Stomach (tissue), 9 donors: ENCODE results near the gene RSU1. TPM values are rescaled to one million over a fixed set of nuclear protein-coding genes. Genes with fewer than 3 reads are reported as not detected.
"Not testable (repeated sequence)": the region's sequence is repeated elsewhere in the genome, so short reads cannot be mapped to it uniquely, and the experiment has no call there.

ENCODE experiments used
- DNase-seq, 2 donors: peaks; one replicate each; pipeline versions ENCODE4 v3.0.0 to v3.0.0-alpha.2; 2013 to 2019
- H3K27ac ChIP-seq, 5 donors: fragments of 200-600 bp in 4 of 5; sonication (generic) in 4 of 5; one replicate each; pipeline ENCODE4 v1.5.1; 2013 to 2019; ENCODE audit warnings: mild to moderate bottlenecking in 1 of 5, moderate library complexity in 1 of 5
- H3K27me3 ChIP-seq, 3 donors: fragments of 200-600 bp; sonication (generic); one replicate each; pipeline ENCODE4 v1.5.1; 2017 to 2019; ENCODE audit warnings: mixed run types in 1 of 3
- H3K36me3 ChIP-seq, 4 donors: fragments of 200-600 bp; sonication (generic); 1 replicate in 3 of 4; 2 replicates in 1 of 4; pipeline ENCODE4 v1.5.1; 2016 to 2019
- H3K4me1 ChIP-seq, 4 donors: fragments of 200-600 bp; sonication (generic); one replicate each; pipeline ENCODE4 v1.5.1; 2016 to 2019
- H3K4me3 ChIP-seq, 4 donors: fragments of 200-600 bp; sonication (generic) in 3 of 4; one replicate each; pipeline ENCODE4 v1.5.1; 2016 to 2019; ENCODE audit warnings: mild to moderate bottlenecking in 1 of 4
- H3K9me3 ChIP-seq, 4 donors: fragments of 200-600 bp; sonication (generic); one replicate each; pipeline ENCODE4 v1.5.1; 2016 to 2019
- CTCF ChIP-seq, 7 experiments: fragments of 450-650 bp in 4 of 7; fragments of 200-600 bp in 3 of 7; sonication (generic) in 3 of 7; IDR thresholded peaks; one replicate each; pipeline ENCODE4 v1.5.1; 2016 to 2019; ENCODE audit warnings: antibody characterized with exemption in 7 of 7, control low read depth in 2 of 7, mild to moderate bottlenecking in 1 of 7
- EP300 ChIP-seq: sonication (generic); formaldehyde crosslinking; IDR thresholded peaks from one replicate; pipeline ENCODE4 v1.6.1; 2017; ENCODE audit warnings: antibody characterized with exemption
- POLR2A ChIP-seq, 4 donors: fragments of 450-650 bp; IDR thresholded peaks; one replicate each; pipeline ENCODE4 v1.6.1; 2016; ENCODE audit warnings: antibody characterized with exemption in 4 of 4, control low read depth in 2 of 4, mild to moderate bottlenecking in 1 of 4, moderate library complexity in 1 of 4
- POLR2AphosphoS5 ChIP-seq, 3 donors: sonication (generic); formaldehyde crosslinking; IDR thresholded peaks; one replicate each; pipeline ENCODE4 v1.6.1; 2016; ENCODE audit warnings: antibody characterized with exemption in 3 of 3
- WGBS, 5 donors: extraction: QIAGEN DNeasy Blood & Tissue Kit in 3 of 5; methylation state at CpG; one replicate each; pipeline versions ENCODE4 v1.1.5 to v1.1.7; 2013 to 2018; 5-methylcytosine and 5-hydroxymethylcytosine counted together
- intact Hi-C: fragments of 100-400 bp; cut with DNase I; formaldehyde crosslinking; loops from one replicate; pipeline ENCODE4 v1.15.1; 2023; ENCODE audit warnings: low total_unique reads
- polyA plus RNA-seq, 3 donors: library from polyadenylated mRNA; stranded (reverse); fragments of 200-250 nt; gene quantifications; one replicate each; pipeline ENCODE4 v1.2.3, GENCODE V29; 2013
- total RNA-seq, 5 donors: library from RNA; depleted of rRNA; stranded (reverse); fragments of >200 nt; gene quantifications; one replicate each; pipeline versions ENCODE4 v1.1.0 to v1.2.3, GENCODE V29; 2014 to 2016
- donor health status: healthy with polysubstance abuse.
- donor health status: Bipolar disorder and iron deficiency.
- donor health status: healthy.

The RSU1 gene
- total and polyA plus RNA-seq, 8 donors: 8.7 to 43.8 (median 40.4) TPM

GRCh38 chr10:16835228-16835627 lies 18.0 kb upstream of the RSU1 start:
- H3K27ac ChIP-seq: no peak overlapping the region
- no peaks in the 10 kb centered on the region for H3K9me3 ChIP-seq
- H3K4me1 ChIP-seq: peaks cover 0 to 11% (median 0%) of the 10 kb centered on the region in 4 donors
- DNase-seq: no peak
- H3K36me3 ChIP-seq: no peaks in the 10 kb centered on the region
- H3K4me3 ChIP-seq: no peak overlapping the region
- intact Hi-C loops: no loop called here
- TF ChIP-seq CTCF (IDR thresholded peaks at IDR 0.05) (no peak), EP300 (no peak), POLR2AphosphoS5 (IDR thresholded peaks at IDR 0.05) (no peak), POLR2A (IDR thresholded peaks at IDR 0.05) (no peak)
- no peaks in the 10 kb centered on the region for H3K27me3 ChIP-seq
- 59 to 70% (median 63%) methylated on average over 8 of the region's 8 CpGs for WGBS, 5 donors

GRCh38 chr10:16832351-16833080 lies 15.3 kb upstream of the RSU1 start:
- Histone ChIP-seq H3K27ac (peak overlapping the region; percentile 24 to 67 (median 61)), H3K9me3 (no peaks in the 10 kb centered on the region), H3K36me3 (no peaks in the 10 kb centered on the region), H3K27me3 (no peaks in the 10 kb centered on the region), H3K4me1 (peaks cover 0 to 37% (median 7%) of the 10 kb centered on the region in 4 donors), H3K4me3 (no peak overlapping the region)
- intact Hi-C loops: no loop called here
- TF ChIP-seq CTCF (IDR thresholded peaks at IDR 0.05) (no peak), POLR2AphosphoS5 (IDR thresholded peaks at IDR 0.05) (peak in 1 of 3 donors; percentile 14)
- peak; percentile 52 to 62 for DNase-seq
- WGBS, 5 donors: 34 to 42% (median 39%) methylated on average over 11 of the region's 11 CpGs

- Histone ChIP-seq H3K4me3 (no peak overlapping the region), H3K27me3 (no peaks in the 10 kb centered on the region), H3K27ac (peak overlapping the region in 3 of 5 donors; percentile 29 to 65 (median 41)), H3K4me1 (peaks cover 0 to 37% (median 7%) of the 10 kb centered on the region in 4 donors), H3K36me3 (no peaks in the 10 kb centered on the region), H3K9me3 (no peaks in the 10 kb centered on the region)
- WGBS, 5 donors: 24 to 43% (median 38%) methylated on average over 9 of the region's 9 CpGs
- TF ChIP-seq EP300 (no peak), POLR2AphosphoS5 (IDR thresholded peaks at IDR 0.05) (no peak), CTCF (IDR thresholded peaks at IDR 0.05) (no peak), POLR2A (IDR thresholded peaks at IDR 0.05) (no peak)
- peak in 1 of 2 donors; percentile 49 for DNase-seq
- intact Hi-C loops: no loop called here
These were observed 11.5 kb upstream of the RSU1 start for GRCh38 chr10:16828701-16829175.

- Histone ChIP-seq H3K27me3 (no peaks in the 10 kb centered on the region), H3K27ac (peak overlapping the region in 3 of 5 donors; percentile 29 to 65 (median 41)), H3K4me1 (peaks cover 0 to 37% (median 7%) of the 10 kb centered on the region in 4 donors), H3K9me3 (peaks cover 0 to 1% (median 0%) of the 10 kb centered on the region in 4 donors), H3K36me3 (no peaks in the 10 kb centered on the region), H3K4me3 (no peak overlapping the region)
- peak; percentile 48 to 91 for DNase-seq
- WGBS, 5 donors: 8 to 16% (median 9%) methylated on average over 11 of the region's 11 CpGs
- intact Hi-C loops: no loop called here
- TF ChIP-seq CTCF (IDR thresholded peaks at IDR 0.05) (peak in 5 of 7 experiments; percentile 20 to 63 (median 28)), POLR2A (IDR thresholded peaks at IDR 0.05) (no peak)
These were observed 10.9 kb upstream of the RSU1 start for GRCh38 chr10:16828114-16828568.

GRCh38 chr10:16827474-16827873 lies 10.2 kb upstream of the RSU1 start:
- H3K36me3 ChIP-seq, DNase-seq, H3K27ac ChIP-seq, H3K27me3 ChIP-seq, H3K9me3 ChIP-seq, intact Hi-C loops, H3K4me3 ChIP-seq: not testable (repeated sequence)
- H3K4me1 ChIP-seq: peaks cover 0 to 32% (median 7%) of the 10 kb centered on the region in 4 donors
- WGBS, 5 donors: 49 to 60% (median 53%) methylated on average over 8 of the region's 8 CpGs
